Neural cell (in vitro differentiated cells): Measurements from ENCODE around the gene RAP1GDS1. TPM values are rescaled to one million over a fixed set of nuclear protein-coding genes. Genes with fewer than 3 reads are reported as not detected.

Experiments used
- H2AFZ ChIP-seq: fragments of 200-600, 300-800 bp; sonication (generic), shearing (Covaris generic); 2 replicates; pipeline ENCODE4 v1.6.0; 2014; ENCODE audit warnings: low read depth, mild to moderate bottlenecking, antibody characterized with exemption, low read length, moderate library complexity
- H3F3A ChIP-seq: fragments of 200-600 bp; shearing (Covaris generic); 2 replicates; pipeline ENCODE4 v1.6.1; 2016; ENCODE audit warnings: mild to moderate bottlenecking, moderate library complexity, mixed read lengths, antibody characterized with exemption, low read length; ENCODE audit not compliant: insufficient read depth, poor library complexity, severe bottlenecking
- H3K27ac ChIP-seq: fragments of 200-600, 300-800 bp; sonication (generic), shearing (Covaris generic); 2 replicates; pipeline ENCODE4 v1.5.1; 2014; ENCODE audit warnings: mild to moderate bottlenecking, low read length, moderate library complexity
- H3K27me3 ChIP-seq: fragments of 300-800, 200-600 bp; sonication (generic), shearing (Covaris generic); 2 replicates; pipeline ENCODE4 v1.6.0; 2014; ENCODE audit warnings: mild to moderate bottlenecking, low read depth, low read length, moderate library complexity; ENCODE audit not compliant: insufficient read depth
- H3K36me3 ChIP-seq: fragments of 300-800, 200-600 bp; sonication (generic), shearing (Covaris generic); 2 replicates; pipeline ENCODE4 v1.5.1; 2014; ENCODE audit warnings: mild to moderate bottlenecking, antibody characterized with exemption, low read length, moderate library complexity; ENCODE audit not compliant: insufficient read depth
- H3K4me2 ChIP-seq: fragments of 300-800, 200-600 bp; sonication (generic), shearing (Covaris generic); 2 replicates; pipeline ENCODE4 v1.6.0; 2014; ENCODE audit warnings: mild to moderate bottlenecking, low read length
- H3K4me3 ChIP-seq: fragments of 300-800, 200-600 bp; sonication (generic), shearing (Covaris generic); 2 replicates; pipeline ENCODE4 v1.5.1; 2014; ENCODE audit warnings: mild to moderate bottlenecking, low read length, moderate library complexity
- H3K79me2 ChIP-seq: fragments of 200-600 bp; shearing (Covaris generic); replicated peaks from 2 replicates; pipeline ENCODE4 v1.6.0; 2014; ENCODE audit warnings: mild to moderate bottlenecking, low read length, moderate library complexity; ENCODE audit not compliant: insufficient read depth
- H3K9ac ChIP-seq: fragments of 300-800, 200-600 bp; sonication (generic), shearing (Covaris generic); 2 replicates; pipeline ENCODE4 v1.6.1; 2016; ENCODE audit warnings: mild to moderate bottlenecking, low read length, mixed read lengths
- H3K9me2 ChIP-seq: fragments of 200-600 bp; shearing (Covaris generic); 2 replicates; pipeline ENCODE4 v1.6.1; 2016; ENCODE audit warnings: mild to moderate bottlenecking, low read length, mixed read lengths; ENCODE audit not compliant: insufficient read depth
- H3K9me3 ChIP-seq: fragments of 200-600, 300-800 bp; sonication (generic), shearing (Covaris generic); 2 replicates; pipeline ENCODE4 v1.6.1; 2016; ENCODE audit warnings: mild to moderate bottlenecking, mixed run types, low read length, moderate library complexity, mixed read lengths
- H4K20me1 ChIP-seq: fragments of 200-600 bp; shearing (Covaris generic); 2 replicates; pipeline ENCODE4 v1.6.1; 2016; ENCODE audit warnings: mild to moderate bottlenecking, mixed run types; ENCODE audit not compliant: insufficient read depth
- EZH2 ChIP-seq: fragments of 200-600, 300-800 bp; shearing (Covaris generic), sonication (generic); IDR thresholded peaks from 2 replicates; pipeline ENCODE4 v1.6.1; 2014; ENCODE audit warnings: antibody characterized with exemption, low read length, borderline replicate concordance, mild to moderate bottlenecking; ENCODE audit not compliant: insufficient read depth, poor library complexity, severe bottlenecking
- MXI1 ChIP-seq: fragments of 450-650 bp; conservative IDR thresholded peaks from 2 replicates; pipeline ENCODE4 v1.6.1; 2014; ENCODE audit warnings: antibody characterized with exemption, mild to moderate bottlenecking; ENCODE audit not compliant: poor library complexity, severe bottlenecking
- POLR2AphosphoS5 ChIP-seq: IDR thresholded peaks from 2 replicates; pipeline ENCODE4 v1.6.1; 2012
- RAD21 ChIP-seq: fragments of 450-650 bp; conservative IDR thresholded peaks from 2 replicates; pipeline ENCODE4 v1.6.1; 2014; ENCODE audit warnings: antibody characterized with exemption, mild to moderate bottlenecking, moderate library complexity
- SMC3 ChIP-seq: fragments of 450-650 bp; conservative IDR thresholded peaks from 2 replicates; pipeline ENCODE4 v1.6.1; 2014; ENCODE audit warnings: antibody characterized with exemption, mild to moderate bottlenecking, moderate library complexity; ENCODE audit not compliant: poor library complexity
- TAF1 ChIP-seq: IDR thresholded peaks from 2 replicates; pipeline ENCODE4 v1.6.1; 2012; ENCODE audit warnings: low read depth
- polyA plus RNA-seq: library from polyadenylated mRNA; depleted of rRNA; stranded (reverse); fragments of >200 nt; gene quantifications from 2 replicates; pipeline ENCODE4 v1.2.3, GENCODE V29; 2014
- TF ChIP-seq, protein P1 (sequence below): fragments of 450-650 bp; IDR thresholded peaks from 2 replicates; pipeline ENCODE4 v1.5.1; 2014; ENCODE audit warnings: antibody characterized with exemption, mild to moderate bottlenecking, moderate library complexity; ENCODE audit not compliant: poor library complexity, severe bottlenecking
- TF ChIP-seq, protein P2 (sequence below): IDR thresholded peaks from 2 replicates; pipeline ENCODE4 v1.6.1; 2012; ENCODE audit warnings: borderline replicate concordance

RAP1GDS1 gene
- polyA plus RNA-seq, 1 donor from 2014 or later, result 41.1 TPM

DNA sequence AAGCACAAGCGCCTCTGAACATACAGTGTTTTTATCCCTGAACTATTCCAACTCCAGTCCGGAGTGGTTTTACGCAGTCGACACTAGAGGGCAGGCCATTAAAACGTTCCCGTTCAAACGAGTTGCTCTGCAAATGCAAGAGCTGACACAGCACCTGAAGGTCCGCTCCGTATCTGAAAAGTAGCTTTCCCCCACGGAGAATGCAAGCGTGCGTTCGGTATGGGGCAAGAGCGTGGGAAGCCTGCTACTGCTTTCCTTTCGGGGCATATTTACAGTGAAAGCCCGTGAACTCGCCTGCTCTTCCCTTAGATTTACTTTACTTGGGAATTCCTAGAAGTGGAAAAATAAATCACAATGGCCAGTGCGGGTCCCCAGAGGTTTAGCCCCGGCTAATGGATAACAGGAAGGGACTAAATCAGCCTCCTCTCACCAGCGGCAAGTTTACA is 206.5 kb downstream of the RAP1GDS1 start:
- H4K20me1 ChIP-seq, result no peaks in the 10 kb centered on the region
- H3K9me3 ChIP-seq, result no peaks in the 10 kb centered on the region
- TF ChIP-seq POLR2AphosphoS5, result no peak
- TF ChIP-seq SMC3, result peak; percentile 96
- peak; percentile 95 for TF ChIP-seq RAD21
- TF ChIP-seq, protein P1, sequence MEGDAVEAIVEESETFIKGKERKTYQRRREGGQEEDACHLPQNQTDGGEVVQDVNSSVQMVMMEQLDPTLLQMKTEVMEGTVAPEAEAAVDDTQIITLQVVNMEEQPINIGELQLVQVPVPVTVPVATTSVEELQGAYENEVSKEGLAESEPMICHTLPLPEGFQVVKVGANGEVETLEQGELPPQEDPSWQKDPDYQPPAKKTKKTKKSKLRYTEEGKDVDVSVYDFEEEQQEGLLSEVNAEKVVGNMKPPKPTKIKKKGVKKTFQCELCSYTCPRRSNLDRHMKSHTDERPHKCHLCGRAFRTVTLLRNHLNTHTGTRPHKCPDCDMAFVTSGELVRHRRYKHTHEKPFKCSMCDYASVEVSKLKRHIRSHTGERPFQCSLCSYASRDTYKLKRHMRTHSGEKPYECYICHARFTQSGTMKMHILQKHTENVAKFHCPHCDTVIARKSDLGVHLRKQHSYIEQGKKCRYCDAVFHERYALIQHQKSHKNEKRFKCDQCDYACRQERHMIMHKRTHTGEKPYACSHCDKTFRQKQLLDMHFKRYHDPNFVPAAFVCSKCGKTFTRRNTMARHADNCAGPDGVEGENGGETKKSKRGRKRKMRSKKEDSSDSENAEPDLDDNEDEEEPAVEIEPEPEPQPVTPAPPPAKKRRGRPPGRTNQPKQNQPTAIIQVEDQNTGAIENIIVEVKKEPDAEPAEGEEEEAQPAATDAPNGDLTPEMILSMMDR, result peak; percentile 91
- TF ChIP-seq TAF1, result no peak
- peak; percentile 51 for TF ChIP-seq MXI1
- no peak for TF ChIP-seq EZH2
- no peaks in the 10 kb centered on the region for H3K79me2 ChIP-seq
- H3K27ac ChIP-seq, result no peak overlapping the region
- H3K4me3 ChIP-seq, result peak overlapping the region; percentile 54
- no peak overlapping the region for H2AFZ ChIP-seq
- H3K4me2 ChIP-seq, result no peak overlapping the region
- H3K9ac ChIP-seq, result no peak overlapping the region
- no peaks in the 10 kb centered on the region for H3K36me3 ChIP-seq
- H3K27me3 ChIP-seq, result no peaks in the 10 kb centered on the region
- H3K9me2 ChIP-seq, result no peaks in the 10 kb centered on the region
- no peaks in the 10 kb centered on the region for H3F3A ChIP-seq

DNA sequence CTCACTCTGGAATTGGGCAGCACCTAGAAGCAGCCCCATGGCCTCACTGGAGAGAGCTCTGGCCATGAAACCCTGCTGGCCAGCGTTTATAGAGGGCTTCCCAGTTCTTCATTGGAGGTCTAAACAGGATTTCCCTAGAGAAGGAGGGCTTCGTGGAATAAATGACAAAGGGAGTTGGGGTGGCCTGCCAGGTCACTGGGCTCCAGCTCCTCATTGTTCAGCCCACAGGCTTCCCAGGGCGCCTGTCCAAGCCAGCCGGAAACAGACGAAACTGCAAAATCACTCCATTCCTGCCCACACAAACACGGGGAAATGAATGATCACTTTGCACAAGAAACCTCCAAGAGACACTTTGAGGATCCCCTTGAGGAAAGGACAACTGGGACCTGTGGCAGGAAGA is 207.5 kb downstream of the RAP1GDS1 start:
- no peaks in the 10 kb centered on the region for H3K9me2 ChIP-seq
- no peaks in the 10 kb centered on the region for H4K20me1 ChIP-seq
- H3K27ac ChIP-seq, result no peak overlapping the region
- no peaks in the 10 kb centered on the region for H3K27me3 ChIP-seq
- no peak overlapping the region for H3K4me3 ChIP-seq
- H3K9ac ChIP-seq, result no peak overlapping the region
- H3K36me3 ChIP-seq, result no peaks in the 10 kb centered on the region
- no peaks in the 10 kb centered on the region for H3F3A ChIP-seq
- H3K4me2 ChIP-seq, result no peak overlapping the region
- no peak overlapping the region for H2AFZ ChIP-seq
- no peaks in the 10 kb centered on the region for H3K79me2 ChIP-seq
- H3K9me3 ChIP-seq, result no peaks in the 10 kb centered on the region
- TF ChIP-seq POLR2AphosphoS5, result no peak
- TF ChIP-seq, protein P2, sequence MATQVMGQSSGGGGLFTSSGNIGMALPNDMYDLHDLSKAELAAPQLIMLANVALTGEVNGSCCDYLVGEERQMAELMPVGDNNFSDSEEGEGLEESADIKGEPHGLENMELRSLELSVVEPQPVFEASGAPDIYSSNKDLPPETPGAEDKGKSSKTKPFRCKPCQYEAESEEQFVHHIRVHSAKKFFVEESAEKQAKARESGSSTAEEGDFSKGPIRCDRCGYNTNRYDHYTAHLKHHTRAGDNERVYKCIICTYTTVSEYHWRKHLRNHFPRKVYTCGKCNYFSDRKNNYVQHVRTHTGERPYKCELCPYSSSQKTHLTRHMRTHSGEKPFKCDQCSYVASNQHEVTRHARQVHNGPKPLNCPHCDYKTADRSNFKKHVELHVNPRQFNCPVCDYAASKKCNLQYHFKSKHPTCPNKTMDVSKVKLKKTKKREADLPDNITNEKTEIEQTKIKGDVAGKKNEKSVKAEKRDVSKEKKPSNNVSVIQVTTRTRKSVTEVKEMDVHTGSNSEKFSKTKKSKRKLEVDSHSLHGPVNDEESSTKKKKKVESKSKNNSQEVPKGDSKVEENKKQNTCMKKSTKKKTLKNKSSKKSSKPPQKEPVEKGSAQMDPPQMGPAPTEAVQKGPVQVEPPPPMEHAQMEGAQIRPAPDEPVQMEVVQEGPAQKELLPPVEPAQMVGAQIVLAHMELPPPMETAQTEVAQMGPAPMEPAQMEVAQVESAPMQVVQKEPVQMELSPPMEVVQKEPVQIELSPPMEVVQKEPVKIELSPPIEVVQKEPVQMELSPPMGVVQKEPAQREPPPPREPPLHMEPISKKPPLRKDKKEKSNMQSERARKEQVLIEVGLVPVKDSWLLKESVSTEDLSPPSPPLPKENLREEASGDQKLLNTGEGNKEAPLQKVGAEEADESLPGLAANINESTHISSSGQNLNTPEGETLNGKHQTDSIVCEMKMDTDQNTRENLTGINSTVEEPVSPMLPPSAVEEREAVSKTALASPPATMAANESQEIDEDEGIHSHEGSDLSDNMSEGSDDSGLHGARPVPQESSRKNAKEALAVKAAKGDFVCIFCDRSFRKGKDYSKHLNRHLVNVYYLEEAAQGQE, result no peak
- TF ChIP-seq, protein P1, result no peak
- no peak for TF ChIP-seq SMC3
- no peak for TF ChIP-seq EZH2
- no peak for TF ChIP-seq MXI1
